Spinal cord (tissue), 10 donors: ENCODE measurements around the gene INPP4A. TPM values are rescaled to one million over a fixed set of nuclear protein-coding genes. Genes with fewer than 3 reads are reported as not detected.

Source experiments
- DNase-seq, 6 donors: peaks; one replicate each; pipeline versions ENCODE4 v3.0.0 to v3.0.0-alpha.2; 2013 to 2015; ENCODE audit warnings: low spot score in 6 of 6, low read depth in 4 of 6
- H3K27ac ChIP-seq: one replicate; pipeline ENCODE4 v1.5.1; 2013; ENCODE audit warnings: low read depth, low read length, control low read depth
- H3K27me3 ChIP-seq: one replicate; pipeline ENCODE4 v1.6.1; 2013; ENCODE audit warnings: low read length; ENCODE audit not compliant: control insufficient read depth, insufficient read depth
- H3K36me3 ChIP-seq: one replicate; pipeline ENCODE4 v1.6.1; 2013; ENCODE audit warnings: low read length; ENCODE audit not compliant: control insufficient read depth, insufficient read depth
- H3K4me1 ChIP-seq: one replicate; pipeline ENCODE4 v1.6.1; 2013; ENCODE audit warnings: low read length; ENCODE audit not compliant: control insufficient read depth, insufficient read depth
- H3K4me3 ChIP-seq: one replicate; pipeline ENCODE4 v1.5.1; 2013; ENCODE audit warnings: low read depth, low read length, control low read depth
- H3K9me3 ChIP-seq: one replicate; pipeline ENCODE4 v1.6.1; 2013; ENCODE audit warnings: low read length; ENCODE audit not compliant: control insufficient read depth, insufficient read depth
- WGBS: methylation state at CpG from one replicate; pipeline ENCODE4 v1.1.5; 2013; ENCODE audit warnings: missing lambda C conversion rate; ENCODE audit not compliant: insufficient coverage; 5-methylcytosine and 5-hydroxymethylcytosine counted together
- polyA plus RNA-seq, 2 donors: library from polyadenylated mRNA; unstranded; fragments of 120-200 nt; gene quantifications; one replicate each; pipeline ENCODE4 v1.2.1, GENCODE V29; 2013; ENCODE audit not compliant: insufficient read length in 2 of 2
- total RNA-seq, 2 donors: library from RNA; depleted of rRNA in 1 of 2; stranded (reverse); fragments of 120-200 nt in 1 of 2; fragments of >200 nt in 1 of 2; gene quantifications; one replicate each; pipeline versions ENCODE4 v1.2.3 to v1.2.4, GENCODE V29; 2013 to 2014
- donor health status: healthy.

The INPP4A gene
- total and polyA plus RNA-seq, 4 donors = 31.2 to 55.0 (median 42.0) TPM

GRCh38 chr2:98561902-98562695, 117.4 kb downstream of the INPP4A start:
- no peak overlapping the region for H3K27ac ChIP-seq
- H3K9me3 ChIP-seq = no peaks in the 10 kb centered on the region
- no peak for DNase-seq
- peaks cover 61% of the 10 kb centered on the region for H3K36me3 ChIP-seq
- no peak overlapping the region for H3K4me3 ChIP-seq
- WGBS = 94% methylated on average over 11 of the region's 13 CpGs
- H3K27me3 ChIP-seq = no peaks in the 10 kb centered on the region
- no peaks in the 10 kb centered on the region for H3K4me1 ChIP-seq

DNA sequence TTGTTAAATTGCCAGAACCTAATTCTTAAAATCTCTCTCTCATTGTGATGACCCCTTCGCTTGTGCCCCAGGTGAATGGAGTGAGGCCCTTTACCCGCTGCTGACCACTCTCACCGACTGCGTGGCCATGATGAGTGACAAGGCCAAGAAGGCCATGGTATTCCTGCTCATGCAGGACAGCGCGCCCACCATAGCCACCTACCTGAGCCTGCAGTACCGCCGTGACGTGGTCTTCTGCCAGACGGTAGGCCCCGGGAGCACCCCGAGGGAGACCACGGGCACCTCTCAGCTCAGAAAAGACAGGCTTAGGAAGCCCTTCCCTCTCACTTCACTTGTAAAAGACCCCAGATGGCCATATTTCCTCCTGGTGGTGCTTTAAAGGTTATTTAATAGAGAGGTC, 118.7 kb downstream of the INPP4A start:
- no peak for DNase-seq
- Histone ChIP-seq H3K27ac (no peak overlapping the region), H3K36me3 (peaks cover 69% of the 10 kb centered on the region), H3K4me1 (no peaks in the 10 kb centered on the region), H3K4me3 (no peak overlapping the region), H3K27me3 (no peaks in the 10 kb centered on the region), H3K9me3 (no peaks in the 10 kb centered on the region)
- 98% methylated on average over 13 of the region's 13 CpGs for WGBS

DNA sequence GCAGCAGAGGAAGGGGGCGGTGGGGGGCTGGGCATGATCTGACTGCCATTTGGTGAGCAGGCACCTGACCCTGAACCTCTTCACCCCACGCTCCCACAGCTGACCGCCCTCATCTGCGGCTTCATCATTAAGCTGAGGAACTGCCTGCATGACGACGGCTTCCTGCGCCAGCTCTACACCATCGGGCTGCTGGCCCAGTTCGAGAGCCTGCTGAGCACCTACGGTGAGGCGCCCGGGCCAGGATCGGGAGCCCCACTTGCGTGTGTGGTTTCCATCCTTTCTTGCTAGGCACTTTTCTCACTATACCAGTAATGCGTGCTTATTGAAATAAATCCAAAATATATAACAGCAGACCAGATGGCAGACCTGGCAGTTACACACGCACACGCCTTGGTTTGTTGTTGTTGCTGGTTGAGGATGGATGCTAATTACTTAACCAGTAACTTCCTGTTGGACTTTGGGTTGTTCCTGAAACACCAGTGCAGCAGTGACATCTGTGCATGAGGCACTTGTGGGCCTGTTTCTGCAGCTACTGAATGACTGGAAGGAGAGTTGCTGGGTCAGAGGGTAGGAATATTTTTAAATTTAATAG, 120.0 kb downstream of the INPP4A start:
- Histone ChIP-seq H3K4me1 (no peaks in the 10 kb centered on the region), H3K9me3 (no peaks in the 10 kb centered on the region), H3K36me3 (peaks cover 81% of the 10 kb centered on the region), H3K27ac (no peak overlapping the region), H3K27me3 (no peaks in the 10 kb centered on the region), H3K4me3 (no peak overlapping the region)
- DNase-seq = peak in 1 of 6 donors; percentile 61
- 84% methylated on average over 12 of the region's 17 CpGs for WGBS

- peaks cover 86% of the 10 kb centered on the region for H3K36me3 ChIP-seq
- H3K27ac ChIP-seq = no peak overlapping the region
- peak in 1 of 6 donors; percentile 44 for DNase-seq
- H3K9me3 ChIP-seq = no peaks in the 10 kb centered on the region
- H3K4me3 ChIP-seq = no peak overlapping the region
- H3K4me1 ChIP-seq = no peaks in the 10 kb centered on the region
- 94% methylated on average over 3 of the region's 9 CpGs for WGBS
- no peaks in the 10 kb centered on the region for H3K27me3 ChIP-seq
Measured at GRCh38 chr2:98565286-98565860, 120.7 kb downstream of the INPP4A start.

GRCh38 chr2:98565941-98566340, 121.3 kb downstream of the INPP4A start:
- no peaks in the 10 kb centered on the region for H3K4me1 ChIP-seq
- no peak overlapping the region for H3K4me3 ChIP-seq
- no peaks in the 10 kb centered on the region for H3K27me3 ChIP-seq
- no peak for DNase-seq
- WGBS = 94% methylated on average over 19 of the region's 19 CpGs
- no peak overlapping the region for H3K27ac ChIP-seq
- H3K9me3 ChIP-seq = no peaks in the 10 kb centered on the region
- H3K36me3 ChIP-seq = peaks cover 87% of the 10 kb centered on the region

DNA sequence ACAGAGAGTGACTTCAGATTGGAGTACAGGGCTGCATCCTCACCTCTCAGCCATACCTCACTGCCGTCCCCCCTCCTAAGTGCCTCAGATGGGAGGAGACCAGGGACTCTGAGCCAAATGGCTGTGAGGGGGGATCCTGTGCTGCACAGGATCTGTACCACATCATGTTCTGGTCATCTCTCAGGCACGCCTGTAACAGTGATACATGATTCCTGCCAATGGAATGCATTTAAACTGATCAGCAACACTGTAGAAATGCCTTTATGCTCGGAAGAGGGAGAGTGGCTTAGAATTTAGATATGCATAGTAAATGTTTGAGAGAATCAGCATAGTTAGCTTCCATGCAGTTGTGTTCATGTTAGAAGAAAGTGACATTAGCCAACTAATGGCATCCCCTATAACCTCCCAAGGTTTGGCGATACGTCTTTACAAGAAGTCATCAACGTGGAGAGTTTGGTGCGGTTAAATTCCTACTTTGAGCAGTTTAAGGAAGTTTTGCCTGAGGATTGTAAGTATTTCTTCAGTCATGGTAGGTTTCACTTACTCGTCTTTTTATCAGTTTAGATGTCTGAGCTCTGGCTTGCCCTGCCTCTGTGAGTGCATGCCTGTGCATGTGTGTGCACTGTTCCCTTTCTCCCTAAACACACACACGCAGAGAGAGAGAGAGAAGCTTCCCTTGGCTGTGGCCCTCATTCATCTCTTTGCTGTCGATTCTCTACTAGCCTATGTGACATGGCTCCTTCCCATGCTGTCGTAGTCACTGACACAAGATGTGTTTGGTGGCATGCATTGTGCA, 123.7 kb downstream of the INPP4A start:
- H3K4me1 ChIP-seq = no peaks in the 10 kb centered on the region
- H3K4me3 ChIP-seq = no peak overlapping the region
- H3K36me3 ChIP-seq = peaks cover 98% of the 10 kb centered on the region
- H3K9me3 ChIP-seq = no peaks in the 10 kb centered on the region
- 96% methylated on average over 4 of the region's 11 CpGs for WGBS
- no peaks in the 10 kb centered on the region for H3K27me3 ChIP-seq
- no peak for DNase-seq
- no peak overlapping the region for H3K27ac ChIP-seq

- Histone ChIP-seq H3K36me3 (peaks cover 98% of the 10 kb centered on the region), H3K4me1 (no peaks in the 10 kb centered on the region), H3K9me3 (no peaks in the 10 kb centered on the region), H3K4me3 (no peak overlapping the region), H3K27me3 (no peaks in the 10 kb centered on the region), H3K27ac (no peak overlapping the region)
- 67% methylated on average over 18 of the region's 19 CpGs for WGBS
- DNase-seq = peak in 2 of 6 donors; percentile 8 to 10
Measured at GRCh38 chr2:98569197-98569793, 124.6 kb downstream of the INPP4A start.

DNA sequence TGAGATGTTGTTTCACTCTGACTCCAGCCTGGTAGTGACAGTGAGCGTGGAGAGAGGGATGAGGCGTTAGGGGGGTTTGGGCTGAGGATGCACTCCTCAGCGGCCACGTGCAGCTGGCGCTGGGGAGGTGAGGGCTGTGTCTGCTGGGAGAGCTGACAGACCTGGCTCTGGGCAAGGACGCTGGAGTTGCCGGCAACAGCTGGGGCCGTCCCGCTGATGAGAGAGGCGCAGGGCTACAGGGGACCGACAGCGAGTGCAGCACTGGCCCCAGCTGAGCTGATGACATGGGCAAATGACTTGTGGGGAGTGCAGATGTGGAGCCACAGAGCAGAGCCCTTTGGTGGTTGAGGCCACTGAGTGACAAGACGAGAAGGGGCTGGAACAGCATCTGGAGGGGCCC, 125.3 kb downstream of the INPP4A start:
- 95% methylated on average over 13 of the region's 13 CpGs for WGBS
- H3K9me3 ChIP-seq = no peaks in the 10 kb centered on the region
- DNase-seq = no peak
- peaks cover 94% of the 10 kb centered on the region for H3K36me3 ChIP-seq
- no peak overlapping the region for H3K27ac ChIP-seq
- no peaks in the 10 kb centered on the region for H3K4me1 ChIP-seq
- no peaks in the 10 kb centered on the region for H3K27me3 ChIP-seq
- no peak overlapping the region for H3K4me3 ChIP-seq

- WGBS = 96% methylated on average over 5 of the region's 5 CpGs
- Histone ChIP-seq H3K9me3 (no peaks in the 10 kb centered on the region), H3K4me3 (no peak overlapping the region), H3K27ac (no peak overlapping the region), H3K27me3 (no peaks in the 10 kb centered on the region), H3K4me1 (no peaks in the 10 kb centered on the region), H3K36me3 (peaks cover 94% of the 10 kb centered on the region)
- DNase-seq = no peak
Measured at GRCh38 chr2:98570356-98570755, 125.7 kb downstream of the INPP4A start.
